Lower leg skin (tissue), 4 donors: ENCODE data around the gene DGKD. TPM values are rescaled to one million over a fixed set of nuclear protein-coding genes. Genes with fewer than 3 reads are reported as not detected.

Source experiments
- total RNA-seq, 4 donors: library from RNA; depleted of rRNA; stranded (reverse); fragments of >200 nt; gene quantifications; one replicate each; pipeline ENCODE4 v1.1.0, GENCODE V29; 2016

Gene DGKD
- total RNA-seq, 4 donors from 2014 or later: 5.8 to 15.2 (median 7.8) TPM

Other genes starting within 250 kb of the DGKD start
- gene ATG16L1, start 102.8 kb upstream of the DGKD start, total RNA-seq: 10 to 100 TPM; 38.9 to 56.9 (median 40.4) TPM
- not detected for gene SAG, start 46.7 kb upstream of the DGKD start, total RNA-seq
- 10 to 100 TPM; 26.9 to 38.7 (median 37.4) TPM for gene USP40, start 212.3 kb downstream of the DGKD start, total RNA-seq